Uterus (tissue), 2 donors: Measurements from ENCODE around the gene USP46.

Experiments used
- POLR2A ChIP-seq, 2 donors: fragments of 450-650 bp; IDR thresholded peaks; one replicate each; pipeline ENCODE4 v1.6.1; 2016; ENCODE audit warnings: antibody characterized with exemption in 2 of 2, mild to moderate bottlenecking in 1 of 2, moderate library complexity in 1 of 2
- TF ChIP-seq, protein P1 (sequence below), 4 experiments: fragments of 200-600 bp in 2 of 4; fragments of 450-650 bp in 2 of 4; sonication (generic) in 2 of 4; IDR thresholded peaks; one replicate each; pipeline ENCODE4 v1.5.1; 2016 to 2019; ENCODE audit warnings: antibody characterized with exemption in 4 of 4, mild to moderate bottlenecking in 2 of 4, moderate library complexity in 1 of 4

DNA sequence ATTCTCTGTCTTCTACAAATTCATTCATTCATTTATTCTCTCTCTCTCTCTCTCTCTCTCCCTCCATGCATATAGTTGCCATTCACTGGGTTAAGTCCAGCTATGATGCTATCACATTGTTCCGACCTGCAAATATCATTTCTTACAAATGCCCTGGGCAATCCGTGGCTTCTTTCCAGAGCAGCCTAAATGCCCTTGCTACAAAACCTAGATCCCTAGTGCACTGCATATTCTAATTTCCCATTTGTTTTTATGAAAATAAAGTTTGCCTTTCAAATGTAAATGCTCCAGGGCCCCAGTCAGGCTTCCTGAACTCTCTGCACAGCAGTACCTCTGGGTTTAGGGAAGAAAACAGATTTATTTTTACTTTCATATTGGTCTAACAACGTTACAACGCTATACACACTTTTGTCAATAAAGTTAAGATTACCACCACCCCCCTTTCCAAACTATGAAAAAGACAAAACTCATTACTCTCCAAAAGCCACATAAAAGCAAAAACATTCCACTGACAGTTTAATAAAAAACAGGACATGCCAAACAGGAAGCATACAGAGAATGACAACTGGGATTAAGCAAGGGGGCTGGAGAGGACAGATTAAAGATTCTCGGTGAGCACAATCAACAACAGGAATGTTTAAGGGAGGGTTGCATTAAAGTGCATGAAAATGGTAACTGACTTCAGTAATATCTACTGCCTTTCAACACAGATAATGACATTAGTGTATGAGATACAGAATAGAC lies 104.3 kb downstream of the USP46 start:
- TF ChIP-seq, protein P1, sequence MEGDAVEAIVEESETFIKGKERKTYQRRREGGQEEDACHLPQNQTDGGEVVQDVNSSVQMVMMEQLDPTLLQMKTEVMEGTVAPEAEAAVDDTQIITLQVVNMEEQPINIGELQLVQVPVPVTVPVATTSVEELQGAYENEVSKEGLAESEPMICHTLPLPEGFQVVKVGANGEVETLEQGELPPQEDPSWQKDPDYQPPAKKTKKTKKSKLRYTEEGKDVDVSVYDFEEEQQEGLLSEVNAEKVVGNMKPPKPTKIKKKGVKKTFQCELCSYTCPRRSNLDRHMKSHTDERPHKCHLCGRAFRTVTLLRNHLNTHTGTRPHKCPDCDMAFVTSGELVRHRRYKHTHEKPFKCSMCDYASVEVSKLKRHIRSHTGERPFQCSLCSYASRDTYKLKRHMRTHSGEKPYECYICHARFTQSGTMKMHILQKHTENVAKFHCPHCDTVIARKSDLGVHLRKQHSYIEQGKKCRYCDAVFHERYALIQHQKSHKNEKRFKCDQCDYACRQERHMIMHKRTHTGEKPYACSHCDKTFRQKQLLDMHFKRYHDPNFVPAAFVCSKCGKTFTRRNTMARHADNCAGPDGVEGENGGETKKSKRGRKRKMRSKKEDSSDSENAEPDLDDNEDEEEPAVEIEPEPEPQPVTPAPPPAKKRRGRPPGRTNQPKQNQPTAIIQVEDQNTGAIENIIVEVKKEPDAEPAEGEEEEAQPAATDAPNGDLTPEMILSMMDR (IDR thresholded peaks at IDR 0.05), result no peak
- TF ChIP-seq POLR2A (IDR thresholded peaks at IDR 0.05), result no peak
